HEK293 (cell line): ENCODE measurements around the gene PRDM5.

Experiments
- CTCF ChIA-PET: fragments of 350-600 bp; formaldehyde crosslinking; extraction: SDS; loops from one replicate; lab custom pipeline; 2021; ENCODE audit warnings: antibody characterized with exemption; lab: Yijun Ruan, JAX
- POLR2A ChIA-PET: fragments of 300-600 bp; formaldehyde crosslinking; extraction: SDS; loops from one replicate; lab custom pipeline; 2020; ENCODE audit warnings: antibody characterized with exemption, inconsistent platforms; lab: Yijun Ruan, JAX
- H3K27ac ChIP-seq: fragments of 200-500 bp; sonication (Bioruptor generic); 2 replicates; pipeline ENCODE4 v1.5.1; 2014; ENCODE audit warnings: low read depth, low read length, control low read depth, inconsistent platforms; ENCODE audit errors: extremely low read depth
- H3K36me3 ChIP-seq, 2 experiments: fragments of 200-500 bp in 1 of 2; sonication (Bioruptor generic) in 1 of 2; 1 replicate in 1 of 2; 2 replicates in 1 of 2; pipeline ENCODE4 v1.5.1; 2014 to 2017; ENCODE audit warnings: inconsistent platforms in 2 of 2, low read length in 2 of 2; ENCODE audit not compliant: control insufficient read depth in 2 of 2, insufficient read depth in 1 of 2
- H3K4me1 ChIP-seq: fragments of 200-500 bp; sonication (Bioruptor generic); 2 replicates; pipeline ENCODE4 v1.5.1; 2014; ENCODE audit warnings: mild to moderate bottlenecking, low read length, inconsistent platforms; ENCODE audit not compliant: control insufficient read depth, insufficient read depth
- H3K4me3 ChIP-seq: 2 replicates; pipeline ENCODE4 v1.5.1; 2011; ENCODE audit warnings: low read depth, mild to moderate bottlenecking, control low read depth, low read length, moderate library complexity
- H3K9me3 ChIP-seq: fragments of 200-500 bp; sonication (Bioruptor generic); 2 replicates; pipeline ENCODE4 v1.5.1; 2014; ENCODE audit warnings: low read depth, low read length, inconsistent platforms; ENCODE audit not compliant: control insufficient read depth, insufficient read depth
- AEBP2 ChIP-seq: fragments of 450-650 bp; formaldehyde crosslinking; IDR thresholded peaks from 2 replicates; pipeline ENCODE4 v1.5.1; 2016; ENCODE audit warnings: missing biosample characterization, missing genetic modification characterization, borderline replicate concordance
- GFI1B ChIP-seq: fragments of 450-650 bp; formaldehyde crosslinking; IDR thresholded peaks from 2 replicates; pipeline ENCODE4 v1.5.1; 2016; ENCODE audit warnings: missing biosample characterization, missing genetic modification characterization
- HOXD13 ChIP-seq: sonication (generic); formaldehyde crosslinking; IDR thresholded peaks from 2 replicates; pipeline ENCODE4 v1.8.0; 2022; ENCODE audit warnings: missing genetic modification reagents, borderline replicate concordance
- IKZF3 ChIP-seq: fragments of 450-650 bp; IDR thresholded peaks from 2 replicates; pipeline ENCODE4 v1.5.0; 2018; ENCODE audit warnings: missing biosample characterization, mild to moderate bottlenecking, missing genetic modification characterization, moderate library complexity
- KLF1 ChIP-seq: fragments of 450-650 bp; formaldehyde crosslinking; IDR thresholded peaks from 2 replicates; pipeline ENCODE4 v1.5.1; 2016; ENCODE audit warnings: missing biosample characterization, missing genetic modification characterization
- KLF10 ChIP-seq: fragments of 450-650 bp; IDR thresholded peaks from 2 replicates; pipeline ENCODE4 v1.5.1; 2018; ENCODE audit warnings: missing biosample characterization, mild to moderate bottlenecking, missing genetic modification characterization
- OSR2 ChIP-seq: fragments of 450-650 bp; formaldehyde crosslinking; IDR thresholded peaks from 2 replicates; pipeline ENCODE4 v1.5.1; 2016; ENCODE audit warnings: missing biosample characterization, missing genetic modification characterization
- PRDM1 ChIP-seq: fragments of 450-650 bp; formaldehyde crosslinking; IDR thresholded peaks from 2 replicates; pipeline ENCODE4; 2016; ENCODE audit warnings: missing biosample characterization, missing genetic modification characterization
- SCRT1 ChIP-seq: fragments of 450-650 bp; formaldehyde crosslinking; IDR thresholded peaks from 2 replicates; pipeline ENCODE4 v1.5.1; 2016; ENCODE audit warnings: missing biosample characterization, missing genetic modification characterization, borderline replicate concordance
- SETDB1 ChIP-seq: IDR thresholded peaks from one replicate; pipeline ENCODE4 v1.6.1; 2017; ENCODE audit warnings: mild to moderate bottlenecking, low read length, moderate library complexity, mixed read lengths; ENCODE audit not compliant: insufficient read length
- ZFP69B ChIP-seq: fragments of 450-650 bp; formaldehyde crosslinking; IDR thresholded peaks from 2 replicates; pipeline ENCODE4 v1.5.1; 2016; ENCODE audit warnings: missing biosample characterization, missing genetic modification characterization
- ZNF2 ChIP-seq: fragments of 450-650 bp; formaldehyde crosslinking; IDR thresholded peaks from 2 replicates; pipeline ENCODE4 v1.5.1; 2016; ENCODE audit warnings: missing biosample characterization, missing genetic modification characterization
- ZNF214 ChIP-seq: fragments of 450-650 bp; formaldehyde crosslinking; IDR thresholded peaks from 2 replicates; pipeline ENCODE4 v1.5.1; 2017; ENCODE audit warnings: missing biosample characterization, mild to moderate bottlenecking, missing genetic modification characterization, borderline replicate concordance
- ZNF248 ChIP-seq: fragments of 450-650 bp; formaldehyde crosslinking; IDR thresholded peaks from 2 replicates; pipeline ENCODE4 v1.5.1; 2017; ENCODE audit warnings: missing biosample characterization, missing genetic modification characterization
- ZNF473 ChIP-seq: fragments of 450-650 bp; formaldehyde crosslinking; IDR thresholded peaks from 2 replicates; pipeline ENCODE4 v1.5.1; 2017; ENCODE audit warnings: missing biosample characterization, missing genetic modification characterization
- ZNF48 ChIP-seq: fragments of 450-650 bp; formaldehyde crosslinking; IDR thresholded peaks from 2 replicates; pipeline ENCODE4 v1.5.1; 2016; ENCODE audit warnings: missing biosample characterization, missing genetic modification characterization
- ZNF529 ChIP-seq: fragments of 450-650 bp; formaldehyde crosslinking; IDR thresholded peaks from 2 replicates; pipeline ENCODE4 v1.5.1; 2017; ENCODE audit warnings: missing genetic modification characterization, missing biosample characterization; ENCODE audit not compliant: insufficient replicate concordance
- ZNF664 ChIP-seq: fragments of 450-650 bp; formaldehyde crosslinking; IDR thresholded peaks from 2 replicates; pipeline ENCODE4 v1.5.1; 2016; ENCODE audit warnings: missing biosample characterization, missing genetic modification characterization
- ZNF777 ChIP-seq: fragments of 450-650 bp; formaldehyde crosslinking; IDR thresholded peaks from 2 replicates; pipeline ENCODE4 v1.5.1; 2017; ENCODE audit warnings: missing biosample characterization, missing genetic modification characterization, borderline replicate concordance
- ZNF830 ChIP-seq: fragments of 450-650 bp; IDR thresholded peaks from 2 replicates; pipeline ENCODE4 v1.5.0; 2018; ENCODE audit warnings: missing biosample characterization, missing genetic modification characterization, low read depth, mild to moderate bottlenecking, moderate library complexity
- TF ChIP-seq, protein P1 (sequence below): fragments of 450-650 bp; formaldehyde crosslinking; IDR thresholded peaks from 2 replicates; pipeline ENCODE4 v1.5.1; 2016; ENCODE audit warnings: missing biosample characterization, missing genetic modification characterization
- TF ChIP-seq, protein P2 (sequence below): fragments of 450-650 bp; formaldehyde crosslinking; IDR thresholded peaks from 2 replicates; pipeline ENCODE4 v1.5.1; 2016; ENCODE audit warnings: missing biosample characterization, missing genetic modification characterization

The PRDM5 gene

DNA sequence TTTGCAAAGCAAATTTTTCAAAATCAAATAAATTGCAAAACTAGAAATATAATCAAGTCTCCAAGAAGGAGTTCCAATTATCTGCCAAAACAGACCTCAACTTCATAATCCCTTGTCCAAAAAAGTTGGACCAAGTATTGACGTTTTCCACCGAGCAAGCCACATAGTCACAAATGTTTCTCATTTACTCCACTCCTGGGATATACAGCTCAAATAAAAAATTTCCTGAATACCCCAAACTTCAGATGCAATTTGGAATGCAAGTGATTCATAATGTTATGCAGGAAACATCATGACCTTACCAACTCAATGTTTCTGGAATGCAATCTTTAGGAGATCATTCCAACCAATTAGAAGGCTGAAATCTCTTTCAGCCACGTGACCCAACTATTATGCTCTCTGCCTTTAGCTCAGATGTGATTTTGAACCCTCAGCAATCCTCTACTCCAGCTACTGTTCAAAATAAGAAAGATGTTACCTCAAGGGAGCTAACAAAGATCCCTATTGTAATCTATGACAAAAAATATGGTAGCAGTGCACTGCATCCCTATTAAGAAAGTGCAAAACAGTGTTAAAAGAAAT, 72.4 kb downstream of the PRDM5 start:
- H3K36me3 ChIP-seq, result no peaks in the 10 kb centered on the region
- no peak overlapping the region for H3K27ac ChIP-seq
- H3K9me3 ChIP-seq, result no peaks in the 10 kb centered on the region
- no peaks in the 10 kb centered on the region; the same call in 1 of the 2 replicates for H3K4me1 ChIP-seq
- TF ChIP-seq IKZF3 (tag by site-specific recombination) (no peak), ZNF248 (tag by site-specific recombination) (no peak), ZNF830 (tag by site-specific recombination) (no peak), SCRT1 (tag by site-specific recombination) (no peak), ZFP69B (no peak), ZNF2 (tag by site-specific recombination) (no peak), SETDB1 (no peak), OSR2 (tag by site-specific recombination) (no peak), KLF10 (tag by site-specific recombination) (no peak), ZNF777 (tag by site-specific recombination) (no peak), ZNF664 (tag by site-specific recombination) (no peak)
- TF ChIP-seq, protein P1, sequence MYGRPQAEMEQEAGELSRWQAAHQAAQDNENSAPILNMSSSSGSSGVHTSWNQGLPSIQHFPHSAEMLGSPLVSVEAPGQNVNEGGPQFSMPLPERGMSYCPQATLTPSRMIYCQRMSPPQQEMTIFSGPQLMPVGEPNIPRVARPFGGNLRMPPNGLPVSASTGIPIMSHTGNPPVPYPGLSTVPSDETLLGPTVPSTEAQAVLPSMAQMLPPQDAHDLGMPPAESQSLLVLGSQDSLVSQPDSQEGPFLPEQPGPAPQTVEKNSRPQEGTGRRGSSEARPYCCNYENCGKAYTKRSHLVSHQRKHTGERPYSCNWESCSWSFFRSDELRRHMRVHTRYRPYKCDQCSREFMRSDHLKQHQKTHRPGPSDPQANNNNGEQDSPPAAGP, result no peak
- TF ChIP-seq, protein P2, sequence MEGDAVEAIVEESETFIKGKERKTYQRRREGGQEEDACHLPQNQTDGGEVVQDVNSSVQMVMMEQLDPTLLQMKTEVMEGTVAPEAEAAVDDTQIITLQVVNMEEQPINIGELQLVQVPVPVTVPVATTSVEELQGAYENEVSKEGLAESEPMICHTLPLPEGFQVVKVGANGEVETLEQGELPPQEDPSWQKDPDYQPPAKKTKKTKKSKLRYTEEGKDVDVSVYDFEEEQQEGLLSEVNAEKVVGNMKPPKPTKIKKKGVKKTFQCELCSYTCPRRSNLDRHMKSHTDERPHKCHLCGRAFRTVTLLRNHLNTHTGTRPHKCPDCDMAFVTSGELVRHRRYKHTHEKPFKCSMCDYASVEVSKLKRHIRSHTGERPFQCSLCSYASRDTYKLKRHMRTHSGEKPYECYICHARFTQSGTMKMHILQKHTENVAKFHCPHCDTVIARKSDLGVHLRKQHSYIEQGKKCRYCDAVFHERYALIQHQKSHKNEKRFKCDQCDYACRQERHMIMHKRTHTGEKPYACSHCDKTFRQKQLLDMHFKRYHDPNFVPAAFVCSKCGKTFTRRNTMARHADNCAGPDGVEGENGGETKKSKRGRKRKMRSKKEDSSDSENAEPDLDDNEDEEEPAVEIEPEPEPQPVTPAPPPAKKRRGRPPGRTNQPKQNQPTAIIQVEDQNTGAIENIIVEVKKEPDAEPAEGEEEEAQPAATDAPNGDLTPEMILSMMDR (tag by site-specific recombination), result no peak
- no peak overlapping the region for H3K4me3 ChIP-seq
- CTCF ChIA-PET, result no interaction called here
- POLR2A ChIA-PET, result no interaction called here

- no peaks in the 10 kb centered on the region for H3K9me3 ChIP-seq
- H3K36me3 ChIP-seq, result no peaks in the 10 kb centered on the region
- CTCF ChIA-PET, result no interaction called here
- no peak overlapping the region for H3K4me3 ChIP-seq
- no peaks in the 10 kb centered on the region for H3K4me1 ChIP-seq
- TF ChIP-seq, protein P1, result no peak
- TF ChIP-seq ZNF473 (tag by site-specific recombination), result no peak
- no peak for TF ChIP-seq ZNF214 (tag by site-specific recombination)
- TF ChIP-seq GFI1B (tag by site-specific recombination), result no peak
- no peak for TF ChIP-seq ZNF529 (tag by site-specific recombination)
- TF ChIP-seq ZNF48 (tag by site-specific recombination), result no peak
- TF ChIP-seq KLF1, result no peak
- H3K27ac ChIP-seq, result no peak overlapping the region
- POLR2A ChIA-PET, result no interaction called here
Observed at GRCh38 chr4:120847019-120847582, 75.4 kb downstream of the PRDM5 start.

DNA sequence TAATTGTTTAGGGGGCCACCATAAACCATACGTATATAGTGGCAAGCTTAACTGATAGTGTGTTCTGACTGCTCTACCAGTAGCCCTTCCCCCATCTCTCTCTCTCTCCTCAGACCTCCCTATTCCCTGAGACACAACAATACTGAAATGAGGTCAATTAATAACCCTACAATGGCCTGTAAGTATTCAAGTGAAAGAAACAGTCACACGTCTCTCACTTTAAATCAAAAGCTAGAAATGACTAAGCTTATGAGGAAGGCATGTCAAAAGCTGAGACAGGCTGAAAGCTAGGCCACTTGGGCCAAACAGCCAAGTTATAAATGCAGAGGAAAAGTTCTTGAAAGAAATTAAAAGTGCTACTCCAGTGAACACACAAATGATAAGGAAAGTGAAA, 78.0 kb downstream of the PRDM5 start:
- no peaks in the 10 kb centered on the region for H3K9me3 ChIP-seq
- no peaks in the 10 kb centered on the region for H3K36me3 ChIP-seq
- H3K4me1 ChIP-seq, result no peaks in the 10 kb centered on the region
- ChIA-PET CTCF (interaction anchor here (0.9 to 1.7 kb wide), 6 partner anchors 13 to 251 kb away, joined by 3 to 6 read pairs (median 4); no protein-coding TSS in a partner anchor), POLR2A (no interaction called here)
- TF ChIP-seq AEBP2 (no peak), HOXD13 (CRISPR knock-in tag) (no peak), PRDM1 (tag by site-specific recombination) (peak; percentile 43; the same call in 1 of the 2 replicates)
- H3K4me3 ChIP-seq, result no peak overlapping the region
- no peak overlapping the region for H3K27ac ChIP-seq
